Measurements from ENCODE around the gene JMJD8.

JMJD8 gene

GRCh38 chr16:700684-701584, 16.8 kb upstream of the JMJD8 start:
- H3K4me2 ChIP-seq (ENCODE audit: low read depth, low read length), result no peak overlapping the region
- peaks cover 77% of the 10 kb centered on the region for H3K27me3 ChIP-seq (replicated peaks; ENCODE audit: insufficient read depth, low read length)
- H3K9ac ChIP-seq (ENCODE audit: low read length), result no peak overlapping the region
- TF ChIP-seq EZH2 (optimal IDR thresholded peaks at IDR 0.05; ENCODE audit: low read depth, low read length) (peak; percentile 56), CTCF (IDR thresholded peaks at IDR 0.05; ENCODE audit: low read length) (no peak)
- no peak overlapping the region for H3K27ac ChIP-seq (ENCODE audit: low read length)
- H4K20me1 ChIP-seq (ENCODE audit: insufficient read depth, low read length), result no peaks in the 10 kb centered on the region
- H3K4me3 ChIP-seq (ENCODE audit: low read length), result no peak overlapping the region
- no peaks in the 10 kb centered on the region for H3K9me2 ChIP-seq (replicated peaks; ENCODE audit: insufficient read depth, low read length)
- no peak for DNase-seq
- no peaks in the 10 kb centered on the region for H3K4me1 ChIP-seq (ENCODE audit: low read length)
- no peaks in the 10 kb centered on the region for H3K36me3 ChIP-seq (replicated peaks; ENCODE audit: insufficient read depth, low read length)
- H3F3A ChIP-seq (ENCODE audit: insufficient read depth, low read length), result no peaks in the 10 kb centered on the region
- no peak overlapping the region for H2AFZ ChIP-seq (ENCODE audit: low read length)
- no peaks in the 10 kb centered on the region for H3K79me2 ChIP-seq (ENCODE audit: low read length)
- H3K9me3 ChIP-seq (replicated peaks; ENCODE audit: insufficient read depth, low read length), result no peaks in the 10 kb centered on the region

- TF ChIP-seq EZH2 (optimal IDR thresholded peaks at IDR 0.05; ENCODE audit: low read depth, low read length) (no peak), CTCF (IDR thresholded peaks at IDR 0.05; ENCODE audit: low read length) (no peak), EZH2phosphoT487 (IDR thresholded peaks at IDR 0.05; ENCODE audit: low read length) (no peak)
- no peak overlapping the region for H2AFZ ChIP-seq (ENCODE audit: low read length)
- no peak overlapping the region for H3K4me2 ChIP-seq (ENCODE audit: low read depth, low read length)
- H3K9me3 ChIP-seq (replicated peaks; ENCODE audit: insufficient read depth, low read length), result no peaks in the 10 kb centered on the region
- no peak overlapping the region for H3K4me3 ChIP-seq (ENCODE audit: low read length)
- H3F3A ChIP-seq (ENCODE audit: insufficient read depth, low read length), result no peaks in the 10 kb centered on the region
- H3K79me2 ChIP-seq (ENCODE audit: low read length), result no peaks in the 10 kb centered on the region
- H4K20me1 ChIP-seq (ENCODE audit: insufficient read depth, low read length), result no peaks in the 10 kb centered on the region
- H3K27ac ChIP-seq (ENCODE audit: low read length), result no peak overlapping the region
- no peaks in the 10 kb centered on the region for H3K4me1 ChIP-seq (ENCODE audit: low read length)
- H3K27me3 ChIP-seq (replicated peaks; ENCODE audit: insufficient read depth, low read length), result peaks cover 82% of the 10 kb centered on the region
- no peaks in the 10 kb centered on the region for H3K36me3 ChIP-seq (replicated peaks; ENCODE audit: insufficient read depth, low read length)
- no peak for DNase-seq
- H3K9me2 ChIP-seq (replicated peaks; ENCODE audit: insufficient read depth, low read length), result no peaks in the 10 kb centered on the region
- no peak overlapping the region for H3K9ac ChIP-seq (ENCODE audit: low read length)
Observed at GRCh38 chr16:698911-699671, 15.0 kb upstream of the JMJD8 start.

- TF ChIP-seq EZH2phosphoT487 (IDR thresholded peaks at IDR 0.05; ENCODE audit: low read length) (no peak), EZH2 (optimal IDR thresholded peaks at IDR 0.05; ENCODE audit: low read depth, low read length) (no peak), CTCF (IDR thresholded peaks at IDR 0.05; ENCODE audit: low read length) (no peak)
- Histone ChIP-seq H3K4me2 (ENCODE audit: low read depth, low read length) (no peak overlapping the region), H3K27ac (ENCODE audit: low read length) (no peak overlapping the region), H3K79me2 (ENCODE audit: low read length) (no peaks in the 10 kb centered on the region), H2AFZ (ENCODE audit: low read length) (no peak overlapping the region), H3F3A (ENCODE audit: insufficient read depth, low read length) (no peaks in the 10 kb centered on the region), H4K20me1 (ENCODE audit: insufficient read depth, low read length) (no peaks in the 10 kb centered on the region), H3K9ac (ENCODE audit: low read length) (no peak overlapping the region), H3K4me3 (ENCODE audit: low read length) (no peak overlapping the region), H3K27me3 (replicated peaks; ENCODE audit: insufficient read depth, low read length) (peaks cover 79% of the 10 kb centered on the region), H3K36me3 (replicated peaks; ENCODE audit: insufficient read depth, low read length) (no peaks in the 10 kb centered on the region), H3K4me1 (ENCODE audit: low read length) (no peaks in the 10 kb centered on the region), H3K9me2 (replicated peaks; ENCODE audit: insufficient read depth, low read length) (no peaks in the 10 kb centered on the region), H3K9me3 (replicated peaks; ENCODE audit: insufficient read depth, low read length) (no peaks in the 10 kb centered on the region)
- DNase-seq, result no peak
Observed at GRCh38 chr16:695355-696089, 11.4 kb upstream of the JMJD8 start.

All from MM.1S (cell line).